Measurements from ENCODE around the gene USP13.

The USP13 gene

DNA sequence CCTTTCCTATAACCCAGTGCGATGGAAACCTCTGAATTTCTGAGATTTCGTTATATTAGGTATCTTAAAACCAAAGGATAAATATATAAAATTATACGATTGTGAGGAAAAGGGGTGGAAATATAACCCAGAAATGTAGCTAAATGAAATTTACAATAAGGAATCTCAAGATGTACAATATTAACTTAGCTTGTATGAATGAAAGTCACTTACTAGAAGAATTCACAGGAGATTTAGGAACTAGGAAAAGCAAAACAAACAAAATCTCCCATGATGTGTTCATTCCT lies 159.2 kb downstream of the USP13 start:
- DNase-seq (ENCODE audit: low read depth, low spot score): no peak
- no peaks in the 10 kb centered on the region for H3K36me3 ChIP-seq (ENCODE audit: insufficient read depth, insufficient read length, low read length)
- H3K27me3 ChIP-seq (ENCODE audit: insufficient read depth, insufficient read length): no peaks in the 10 kb centered on the region
- no peaks in the 10 kb centered on the region; the same call in 1 of the 2 replicates for H3K9me3 ChIP-seq (ENCODE audit: insufficient read depth, low read length)
- H3K4me3 ChIP-seq (ENCODE audit: insufficient read length, low read depth): no peak overlapping the region
- H3K9ac ChIP-seq (ENCODE audit: insufficient read length, low read depth): no peak overlapping the region
- H3K4me1 ChIP-seq (ENCODE audit: insufficient read depth, insufficient read length): no peaks in the 10 kb centered on the region
- TF ChIP-seq ZNF274 (IDR thresholded peaks at IDR 0.05; ENCODE audit: low read depth, low read length): no peak

DNA sequence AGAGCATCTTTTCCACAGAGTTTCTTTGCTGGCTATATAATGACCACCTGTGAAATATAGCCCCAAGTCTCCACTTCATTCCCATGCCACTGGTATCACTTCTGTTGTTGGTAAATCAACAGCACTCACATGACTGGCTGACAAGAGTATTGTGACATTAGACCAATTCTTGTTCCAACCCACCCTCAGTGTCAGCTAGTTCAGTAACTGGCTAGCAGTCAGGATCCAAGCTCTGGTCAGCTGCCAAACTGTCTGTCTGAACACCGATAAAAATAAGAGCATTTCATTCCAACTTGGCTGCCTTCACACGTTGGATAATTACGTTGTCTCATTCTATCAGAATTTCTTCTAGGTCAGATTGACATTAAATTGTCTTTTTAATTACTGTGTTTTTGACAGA lies 166.5 kb downstream of the USP13 start:
- Histone ChIP-seq H3K27me3 (ENCODE audit: insufficient read depth, insufficient read length) (no peaks in the 10 kb centered on the region), H3K4me1 (ENCODE audit: insufficient read depth, insufficient read length) (no peaks in the 10 kb centered on the region), H3K9ac (ENCODE audit: insufficient read length, low read depth) (no peak overlapping the region), H3K9me3 (ENCODE audit: insufficient read depth, low read length) (no peaks in the 10 kb centered on the region), H3K36me3 (ENCODE audit: insufficient read depth, insufficient read length, low read length) (no peaks in the 10 kb centered on the region), H3K4me3 (ENCODE audit: insufficient read length, low read depth) (no peak overlapping the region)
- DNase-seq (ENCODE audit: low read depth, low spot score): no peak
- TF ChIP-seq ZNF274 (IDR thresholded peaks at IDR 0.05; ENCODE audit: low read depth, low read length): no peak

DNA sequence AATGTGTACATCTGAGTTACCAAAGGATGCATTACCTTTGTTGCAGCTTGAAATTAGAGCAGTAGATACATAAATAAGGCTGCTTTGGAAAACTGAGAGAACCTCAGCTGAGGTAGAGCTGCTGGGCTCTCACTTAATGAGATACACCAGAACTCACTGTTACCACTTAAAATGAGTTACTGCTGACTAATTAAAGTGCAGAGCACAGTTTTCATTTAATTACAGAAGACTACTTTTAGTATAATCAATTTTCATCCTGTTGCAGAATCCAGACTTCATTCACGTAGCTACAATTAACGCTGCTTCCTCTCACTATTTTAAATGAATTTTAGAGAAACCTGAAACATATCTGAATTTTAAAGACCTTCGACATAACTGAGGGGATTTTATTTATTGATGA lies 169.5 kb downstream of the USP13 start:
- no peaks in the 10 kb centered on the region for H3K27me3 ChIP-seq (ENCODE audit: insufficient read depth, insufficient read length)
- H3K9ac ChIP-seq (ENCODE audit: insufficient read length, low read depth): no peak overlapping the region
- no peaks in the 10 kb centered on the region for H3K9me3 ChIP-seq (ENCODE audit: insufficient read depth, low read length)
- H3K4me3 ChIP-seq (ENCODE audit: insufficient read length, low read depth): no peak overlapping the region
- H3K36me3 ChIP-seq (ENCODE audit: insufficient read depth, insufficient read length, low read length): no peaks in the 10 kb centered on the region
- DNase-seq (ENCODE audit: low read depth, low spot score): no peak
- TF ChIP-seq ZNF274 (IDR thresholded peaks at IDR 0.05; ENCODE audit: low read depth, low read length) (no peak), SUZ12 (IDR thresholded peaks at IDR 0.05; ENCODE audit: extremely low read depth, insufficient read depth, insufficient read length) (no peak), YY1 (IDR thresholded peaks at IDR 0.05; ENCODE audit: insufficient read depth, insufficient read length) (no peak)
- H3K4me1 ChIP-seq (ENCODE audit: insufficient read depth, insufficient read length): no peaks in the 10 kb centered on the region

DNA sequence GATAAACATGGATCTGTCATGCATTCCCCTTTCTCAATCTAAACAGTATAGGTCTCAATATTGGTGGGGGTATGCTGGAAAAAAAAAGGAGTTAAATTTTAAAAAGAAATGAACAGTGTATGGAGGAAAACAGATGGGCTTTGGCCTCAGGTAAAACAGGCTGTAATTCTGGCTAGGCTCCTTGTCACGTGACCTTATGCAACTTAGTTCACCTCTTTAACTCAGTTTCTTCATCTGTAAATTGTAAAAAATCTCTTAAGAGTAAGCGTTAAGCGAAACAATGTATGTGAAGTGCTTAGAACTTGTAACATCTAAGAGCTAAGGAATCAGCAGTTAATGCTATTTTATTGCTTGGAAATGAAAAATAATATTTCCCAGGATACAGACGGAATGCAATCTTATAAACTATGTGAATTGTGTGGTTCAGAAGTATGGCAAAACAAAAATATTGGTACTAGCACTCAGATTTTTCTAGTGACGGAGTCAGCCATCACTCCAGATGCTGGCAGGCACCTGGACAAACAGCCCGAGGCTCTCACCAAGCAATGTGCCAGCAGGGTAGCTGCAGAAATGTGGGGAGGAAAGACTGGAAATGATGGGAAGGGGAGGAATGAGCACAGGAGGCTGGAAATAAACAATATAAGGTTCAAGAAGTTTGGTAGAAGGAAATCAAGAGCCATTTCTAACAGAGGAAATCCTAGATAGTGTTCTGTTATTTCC lies 172.8 kb downstream of the USP13 start:
- H3K9me3 ChIP-seq (ENCODE audit: insufficient read depth, low read length): no peaks in the 10 kb centered on the region
- no peaks in the 10 kb centered on the region for H3K27me3 ChIP-seq (ENCODE audit: insufficient read depth, insufficient read length)
- no peak overlapping the region for H3K9ac ChIP-seq (ENCODE audit: insufficient read length, low read depth)
- no peaks in the 10 kb centered on the region for H3K4me1 ChIP-seq (ENCODE audit: insufficient read depth, insufficient read length)
- no peaks in the 10 kb centered on the region for H3K36me3 ChIP-seq (ENCODE audit: insufficient read depth, insufficient read length, low read length)
- DNase-seq (ENCODE audit: low read depth, low spot score): no peak
- TF ChIP-seq ZNF274 (IDR thresholded peaks at IDR 0.05; ENCODE audit: low read depth, low read length): no peak
- TF ChIP-seq SUZ12 (IDR thresholded peaks at IDR 0.05; ENCODE audit: extremely low read depth, insufficient read depth, insufficient read length): no peak
- TF ChIP-seq YY1 (IDR thresholded peaks at IDR 0.05; ENCODE audit: insufficient read depth, insufficient read length): no peak
- no peak overlapping the region for H3K4me3 ChIP-seq (ENCODE audit: insufficient read length, low read depth)

DNA sequence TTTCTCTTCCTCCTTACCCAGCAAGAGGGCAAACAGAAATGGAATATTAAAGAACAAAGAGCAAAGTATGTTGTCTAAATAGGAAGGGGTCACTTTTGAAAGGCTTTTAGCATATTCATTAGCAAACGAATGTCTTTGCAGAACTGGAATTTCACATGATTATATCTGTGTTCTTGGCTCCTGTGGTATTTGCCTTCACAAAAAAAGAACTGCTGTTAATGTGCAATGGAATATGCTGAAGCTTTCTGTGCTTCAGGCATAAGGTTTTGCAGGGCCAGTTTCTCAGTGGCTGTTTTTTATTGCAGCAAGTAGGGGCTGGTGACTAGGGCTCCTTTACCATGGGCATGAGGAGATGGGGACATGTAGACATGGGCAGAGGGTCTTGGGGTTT lies 173.4 kb downstream of the USP13 start:
- H3K4me1 ChIP-seq (ENCODE audit: insufficient read depth, insufficient read length): no peaks in the 10 kb centered on the region
- H3K9me3 ChIP-seq (ENCODE audit: insufficient read depth, low read length): no peaks in the 10 kb centered on the region
- no peak overlapping the region for H3K9ac ChIP-seq (ENCODE audit: insufficient read length, low read depth)
- H3K27me3 ChIP-seq (ENCODE audit: insufficient read depth, insufficient read length): no peaks in the 10 kb centered on the region
- no peak for TF ChIP-seq ZNF274 (IDR thresholded peaks at IDR 0.05; ENCODE audit: low read depth, low read length)
- no peak for TF ChIP-seq YY1 (IDR thresholded peaks at IDR 0.05; ENCODE audit: insufficient read depth, insufficient read length)
- TF ChIP-seq SUZ12 (IDR thresholded peaks at IDR 0.05; ENCODE audit: extremely low read depth, insufficient read depth, insufficient read length): no peak
- no peak for DNase-seq (ENCODE audit: low read depth, low spot score)
- H3K36me3 ChIP-seq (ENCODE audit: insufficient read depth, insufficient read length, low read length): no peaks in the 10 kb centered on the region
- no peak overlapping the region for H3K4me3 ChIP-seq (ENCODE audit: insufficient read length, low read depth)

DNA sequence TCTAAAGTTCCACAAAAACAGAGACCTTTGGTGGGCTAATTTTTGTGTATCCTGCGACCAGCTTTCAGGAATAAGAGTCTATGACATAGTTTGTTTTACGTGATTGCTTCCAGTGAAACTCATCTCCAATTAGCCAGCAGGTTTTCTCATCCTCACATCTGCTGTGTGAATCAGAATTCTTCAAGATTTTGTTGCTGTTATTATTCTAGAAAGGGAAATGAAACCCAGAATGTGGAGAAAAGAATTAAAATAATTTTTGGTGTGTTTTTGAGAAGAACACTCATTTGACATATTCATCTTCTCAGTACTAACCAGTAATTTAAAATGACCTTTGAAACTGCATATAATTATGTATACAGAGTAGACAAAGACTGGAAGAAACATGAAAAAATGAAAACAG lies 175.9 kb downstream of the USP13 start:
- Histone ChIP-seq H3K4me1 (ENCODE audit: insufficient read depth, insufficient read length) (no peaks in the 10 kb centered on the region), H3K36me3 (ENCODE audit: insufficient read depth, insufficient read length, low read length) (no peaks in the 10 kb centered on the region), H3K9ac (ENCODE audit: insufficient read length, low read depth) (no peak overlapping the region), H3K9me3 (ENCODE audit: insufficient read depth, low read length) (no peaks in the 10 kb centered on the region), H3K4me3 (ENCODE audit: insufficient read length, low read depth) (no peak overlapping the region), H3K27me3 (ENCODE audit: insufficient read depth, insufficient read length) (no peaks in the 10 kb centered on the region)
- no peak for DNase-seq (ENCODE audit: low read depth, low spot score)
- no peak for TF ChIP-seq ZNF274 (IDR thresholded peaks at IDR 0.05; ENCODE audit: low read depth, low read length)
- TF ChIP-seq YY1 (IDR thresholded peaks at IDR 0.05; ENCODE audit: insufficient read depth, insufficient read length): no peak
- TF ChIP-seq SUZ12 (IDR thresholded peaks at IDR 0.05; ENCODE audit: extremely low read depth, insufficient read depth, insufficient read length): no peak

DNA sequence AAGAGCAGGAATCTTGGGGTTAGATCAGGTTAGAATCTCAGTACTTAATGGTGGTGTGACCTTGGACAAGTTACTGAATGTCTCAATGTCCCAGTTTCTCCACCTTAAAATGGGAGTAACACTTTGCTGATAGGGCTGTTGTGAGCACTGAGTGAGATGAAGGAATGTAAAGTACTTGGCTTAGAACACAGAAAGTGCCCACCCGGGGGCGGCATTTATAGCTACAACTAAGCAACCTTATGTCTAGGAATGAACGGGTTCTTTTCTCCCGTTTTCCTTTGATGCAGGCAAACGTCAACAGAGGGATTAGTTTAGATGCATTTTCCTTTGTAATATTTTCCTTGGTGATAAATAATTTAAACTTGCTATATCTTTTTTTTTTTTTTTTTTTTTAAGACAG lies 176.6 kb downstream of the USP13 start:
- H3K4me3 ChIP-seq (ENCODE audit: insufficient read length, low read depth): no peak overlapping the region
- peak; percentile 16 for DNase-seq (ENCODE audit: low read depth, low spot score)
- no peak for TF ChIP-seq YY1 (IDR thresholded peaks at IDR 0.05; ENCODE audit: insufficient read depth, insufficient read length)
- no peak for TF ChIP-seq ZNF274 (IDR thresholded peaks at IDR 0.05; ENCODE audit: low read depth, low read length)
- no peak for TF ChIP-seq SUZ12 (IDR thresholded peaks at IDR 0.05; ENCODE audit: extremely low read depth, insufficient read depth, insufficient read length)

More for the DNA sequence above, 176.6 kb downstream of the USP13 start:
- Histone ChIP-seq H3K9me3 (ENCODE audit: insufficient read depth, low read length) (no peaks in the 10 kb centered on the region), H3K4me1 (ENCODE audit: insufficient read depth, insufficient read length) (no peaks in the 10 kb centered on the region), H3K36me3 (ENCODE audit: insufficient read depth, insufficient read length, low read length) (no peaks in the 10 kb centered on the region), H3K9ac (ENCODE audit: insufficient read length, low read depth) (no peak overlapping the region), H3K27me3 (ENCODE audit: insufficient read depth, insufficient read length) (no peaks in the 10 kb centered on the region)
